ENCODE measurements around the gene ZMIZ2.
A peak's percentile ranks its signal among the peaks of the same experiment; 100 is the strongest.
"Not testable (repeated sequence)": the region's sequence is repeated elsewhere in the genome, so short reads cannot be mapped to it uniquely, and the experiment has no call there.

ZMIZ2 gene

DNA sequence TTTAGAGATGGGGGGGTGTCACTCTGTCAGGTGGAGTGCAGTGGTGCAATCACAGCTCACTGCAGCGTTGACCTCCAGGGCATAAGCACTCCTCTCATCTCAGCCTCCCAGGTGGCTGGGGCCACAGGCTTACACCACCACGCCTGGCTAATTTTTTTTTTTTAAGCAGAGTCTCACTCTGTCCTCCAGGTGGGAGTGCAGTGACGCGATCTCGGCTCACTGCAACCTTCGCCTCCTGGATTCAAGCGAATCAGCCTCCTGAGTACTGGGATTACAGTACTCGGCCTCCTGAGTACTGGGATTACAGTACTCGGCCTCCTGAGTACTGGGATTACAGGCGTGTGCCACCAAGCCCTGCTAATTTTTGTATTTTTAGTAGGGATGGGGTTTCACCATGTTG, 24.2 kb downstream of the ZMIZ2 start:
- DNase-seq: no peak

DNA sequence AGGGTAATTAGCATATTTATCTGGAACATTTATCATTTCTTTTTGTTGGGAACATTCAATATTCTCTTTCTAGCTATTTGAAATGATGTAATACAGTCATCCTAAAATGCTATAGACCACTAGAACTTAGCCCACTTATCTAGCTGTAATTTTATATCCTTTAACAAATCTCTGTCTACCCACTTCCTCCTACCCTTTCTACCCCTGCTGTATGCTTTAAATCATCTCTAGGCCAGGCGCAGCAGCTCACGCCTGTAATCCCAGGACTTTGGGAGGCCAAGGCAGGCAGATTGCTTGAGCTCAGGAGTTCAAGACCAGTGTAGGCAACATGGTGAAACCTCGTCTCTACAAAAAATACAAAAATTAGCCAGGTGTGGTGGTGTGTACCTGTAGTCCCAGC, 25.8 kb downstream of the ZMIZ2 start:
- not testable (repeated sequence) for DNase-seq

DNA sequence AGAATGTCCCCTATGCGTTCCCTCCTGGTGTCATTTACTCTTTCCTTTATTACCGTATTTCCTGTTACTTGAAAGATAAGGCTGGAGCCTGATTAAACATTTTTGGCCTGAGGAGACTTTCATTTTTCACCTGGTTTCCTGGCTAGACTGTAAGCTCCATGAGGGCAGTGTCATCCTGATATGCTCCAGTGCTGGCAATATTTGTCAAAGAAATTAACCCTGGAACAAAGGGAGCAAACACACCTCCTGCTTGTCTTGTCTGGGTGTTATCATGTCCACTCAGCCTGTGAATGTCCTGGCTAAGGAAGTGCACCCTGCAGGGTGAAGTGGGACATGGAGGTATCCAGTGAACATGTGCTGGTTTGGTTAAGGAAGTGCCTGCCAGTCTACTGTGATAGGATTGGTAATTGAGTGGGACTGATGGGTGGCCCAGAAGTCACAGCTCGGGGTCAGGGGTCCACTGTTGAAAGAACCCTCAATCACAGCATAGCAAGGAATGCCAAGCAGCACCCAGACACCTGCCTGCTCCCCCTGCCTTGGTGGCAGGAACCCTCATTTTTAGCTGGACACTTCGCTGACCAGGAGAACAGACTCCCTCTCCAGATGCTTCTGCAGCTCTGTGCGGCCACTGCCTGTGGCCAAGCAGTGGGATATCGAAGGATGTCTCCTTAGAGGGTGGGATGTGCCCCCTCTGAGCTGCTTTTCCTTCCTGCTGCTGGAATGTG, 26.9 kb downstream of the ZMIZ2 start:
- DNase-seq: no peak

DNA sequence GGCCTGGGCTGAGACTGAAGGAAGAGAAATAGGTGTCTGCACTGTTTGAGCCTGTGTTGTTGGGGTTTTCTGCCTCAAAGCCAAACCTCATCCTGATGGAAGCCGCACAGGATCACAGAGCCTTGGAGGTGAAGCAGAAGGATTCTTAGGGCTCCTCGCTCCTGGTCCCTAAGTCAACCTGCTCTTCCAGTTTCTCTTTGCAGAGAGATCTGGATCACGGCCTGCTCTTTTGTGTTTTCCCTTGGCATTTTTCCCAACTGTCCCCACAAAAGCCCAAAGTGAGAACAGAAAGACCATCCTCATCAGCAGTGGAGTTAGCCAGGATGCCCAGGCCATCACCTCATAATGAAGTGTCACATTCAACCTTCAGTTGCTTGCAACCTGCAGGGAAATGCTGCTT, 27.6 kb downstream of the ZMIZ2 start:
- no peak for DNase-seq

DNA sequence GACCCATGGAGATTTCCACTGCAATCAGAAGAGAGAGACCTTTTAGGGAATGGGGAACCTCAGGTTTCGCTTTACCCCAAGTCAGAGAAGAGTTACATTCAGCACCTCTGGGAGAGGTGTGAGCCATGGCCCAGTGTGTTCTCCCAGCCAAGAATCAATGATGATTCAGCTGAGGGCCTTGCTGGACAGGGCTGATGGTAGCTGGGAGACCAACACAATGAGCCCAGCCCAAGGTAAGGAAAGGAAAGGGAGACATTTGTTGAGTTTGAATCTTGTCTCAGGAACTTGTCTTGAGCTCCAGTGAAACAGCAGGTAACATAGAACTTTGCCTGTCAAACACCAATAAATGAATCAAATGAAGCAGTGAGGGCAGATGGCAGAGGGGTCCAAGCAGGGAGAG, 33.8 kb downstream of the ZMIZ2 start:
- DNase-seq: no peak

DNA sequence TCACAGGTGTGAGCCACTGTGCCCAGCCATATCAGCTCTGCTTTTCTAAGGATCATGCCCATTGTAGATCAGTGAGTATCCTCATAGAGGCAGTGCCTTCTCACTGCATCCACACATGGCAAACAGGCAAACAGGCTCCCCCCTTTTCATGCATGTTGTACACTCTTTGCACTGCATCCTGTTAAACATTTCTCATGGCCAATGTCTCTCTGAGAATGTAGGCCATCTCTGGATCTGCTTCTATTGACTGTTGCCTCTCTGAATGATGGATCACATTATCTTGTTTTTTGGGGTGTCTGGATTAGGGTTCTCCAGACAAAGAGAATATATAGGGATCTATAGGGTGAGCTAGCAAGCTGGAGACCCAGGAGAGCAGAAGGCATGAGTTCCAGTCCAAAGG, 34.8 kb downstream of the ZMIZ2 start:
- no peak for DNase-seq

DNA sequence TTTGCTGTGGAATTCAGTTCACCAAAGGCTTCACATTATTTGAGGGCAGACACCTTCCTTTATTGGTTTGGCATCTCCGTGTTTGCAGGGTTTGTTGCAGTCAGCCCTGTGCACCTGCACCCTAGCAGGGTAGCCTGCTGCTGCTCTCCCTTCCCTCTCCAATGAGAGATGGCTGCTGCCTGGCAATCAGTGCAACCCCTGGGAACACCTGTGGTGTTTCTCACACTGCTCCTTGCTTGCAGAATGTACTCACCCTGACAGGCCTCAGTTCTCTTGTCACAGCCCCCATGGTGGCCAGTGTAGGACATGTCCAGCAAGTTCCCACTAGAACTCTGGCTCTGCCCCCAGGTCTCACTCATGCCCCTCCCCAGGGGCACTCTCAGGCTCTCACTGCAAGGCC, 35.7 kb downstream of the ZMIZ2 start:
- DNase-seq: no peak

DNA sequence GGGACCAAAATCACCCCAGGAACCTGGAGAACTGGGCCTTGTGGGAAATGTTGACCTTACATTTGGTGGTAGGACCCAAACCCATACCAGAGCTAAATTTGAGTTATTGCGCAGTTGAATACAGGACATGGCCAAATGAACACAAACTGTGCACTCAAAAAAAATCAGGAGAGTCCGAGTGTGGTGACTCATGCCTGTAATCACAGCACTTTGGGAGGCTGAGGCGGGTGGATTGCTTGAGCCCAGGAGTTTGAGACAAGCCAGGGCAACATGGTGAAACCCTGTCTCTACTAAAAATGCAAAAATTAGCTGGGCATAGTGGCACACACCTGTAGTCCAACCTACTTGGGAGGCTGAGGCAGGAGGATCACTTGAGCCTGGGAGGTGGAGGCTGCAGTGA, 36.6 kb downstream of the ZMIZ2 start:
- DNase-seq: not testable (repeated sequence)

DNA sequence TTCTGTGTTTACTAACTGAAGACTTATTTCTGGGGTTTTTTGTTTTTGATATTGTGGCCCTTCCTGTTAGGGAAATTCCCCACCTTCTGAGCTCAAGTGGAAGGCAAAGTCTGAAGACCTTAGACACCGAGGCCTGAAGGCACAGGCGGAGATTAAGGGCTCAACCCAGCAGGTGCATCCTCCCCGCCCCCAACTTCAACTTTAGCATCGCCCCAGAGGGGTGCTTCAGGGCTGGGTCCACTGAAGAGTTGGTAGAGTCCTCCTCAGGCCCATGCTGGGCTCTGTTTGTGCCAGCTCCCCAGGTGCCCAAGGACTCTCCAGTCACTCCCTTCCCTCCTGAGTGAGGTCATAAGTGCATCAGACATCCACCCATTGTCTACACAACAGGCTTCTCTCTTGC, 38.4 kb downstream of the ZMIZ2 start:
- DNase-seq: no peak

DNA sequence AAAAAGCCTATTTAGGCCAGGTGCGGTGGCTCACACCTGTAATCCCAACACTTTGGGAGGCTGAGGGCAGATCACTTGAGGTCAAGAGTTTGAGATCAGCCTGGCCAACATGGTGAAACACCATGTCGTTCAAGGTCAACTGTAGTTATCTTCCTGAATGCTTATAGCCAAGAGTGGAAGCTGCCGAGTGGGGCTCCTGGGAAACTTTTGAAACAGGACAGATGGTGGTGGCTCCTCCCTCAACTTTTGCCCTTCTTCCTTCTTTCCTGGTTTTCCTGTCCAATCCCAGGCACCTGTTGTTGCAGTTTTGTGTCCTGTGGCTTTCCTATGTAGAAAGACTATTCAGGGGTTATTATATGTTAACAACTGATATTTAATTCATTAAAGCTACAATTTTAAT, 39.1 kb downstream of the ZMIZ2 start:
- no peak for DNase-seq

DNA sequence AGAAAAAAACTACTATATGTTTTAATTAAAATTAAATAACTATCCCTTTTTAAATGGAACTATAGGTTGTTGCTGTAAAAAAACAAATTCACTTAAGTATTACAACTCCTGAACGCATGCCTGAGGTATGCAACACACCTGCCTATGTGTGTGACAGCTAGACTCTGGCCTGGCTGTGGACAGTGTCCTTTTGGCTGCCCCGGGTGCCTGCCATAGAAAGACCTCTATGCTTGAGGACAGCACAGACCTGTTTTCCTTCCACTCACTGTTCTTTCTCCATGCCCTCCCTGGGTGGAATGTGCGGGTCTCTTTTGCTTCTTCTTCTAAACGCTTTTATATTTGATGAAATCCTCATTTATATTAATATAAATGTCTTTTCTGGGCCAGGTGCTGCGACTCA, 41.3 kb downstream of the ZMIZ2 start:
- DNase-seq: no peak

DNA sequence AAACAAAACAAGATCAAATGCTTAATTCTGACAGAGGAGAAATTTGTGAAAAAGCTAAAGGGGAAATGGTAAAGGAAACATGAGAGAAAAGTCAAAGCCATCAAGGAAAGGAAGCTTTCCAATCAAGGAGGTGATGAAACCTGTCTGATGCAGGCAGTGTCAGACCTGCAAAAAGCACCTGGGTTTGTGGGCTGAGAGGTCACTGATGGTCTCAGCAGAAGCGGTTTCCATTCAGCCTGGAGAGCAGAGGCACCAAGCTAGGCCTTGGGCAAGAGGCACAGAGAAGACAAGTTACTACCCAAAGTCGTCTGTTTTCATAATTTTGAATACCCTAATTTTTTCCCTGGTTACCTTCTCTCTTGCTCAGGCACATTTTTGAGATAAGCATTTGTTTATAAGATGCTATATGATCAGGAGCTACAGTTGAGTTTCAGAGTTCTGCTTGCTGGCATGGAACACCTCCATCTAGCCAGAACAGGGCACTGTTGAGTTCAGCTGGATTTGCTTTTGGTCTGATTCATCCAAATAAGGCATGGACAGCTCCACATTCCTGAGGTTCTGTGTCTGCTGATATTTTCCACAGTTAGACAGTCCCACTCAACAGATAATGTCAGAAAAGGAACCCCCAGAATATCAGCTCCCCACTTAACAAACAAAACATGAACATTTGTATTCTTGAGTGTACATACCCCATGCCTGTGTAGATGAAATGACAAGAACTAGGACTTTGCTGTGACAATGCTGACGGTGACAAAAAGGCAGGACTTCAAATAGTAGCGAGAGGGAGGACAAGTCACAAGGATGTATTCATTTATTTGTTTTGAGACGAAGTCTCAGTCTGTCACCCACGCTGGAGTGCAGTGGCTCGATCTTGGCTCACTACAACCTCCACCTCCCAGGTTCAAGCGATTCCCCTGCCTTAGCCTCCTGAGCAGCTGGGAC, 42.9 kb downstream of the ZMIZ2 start:
- no peak for DNase-seq

DNA sequence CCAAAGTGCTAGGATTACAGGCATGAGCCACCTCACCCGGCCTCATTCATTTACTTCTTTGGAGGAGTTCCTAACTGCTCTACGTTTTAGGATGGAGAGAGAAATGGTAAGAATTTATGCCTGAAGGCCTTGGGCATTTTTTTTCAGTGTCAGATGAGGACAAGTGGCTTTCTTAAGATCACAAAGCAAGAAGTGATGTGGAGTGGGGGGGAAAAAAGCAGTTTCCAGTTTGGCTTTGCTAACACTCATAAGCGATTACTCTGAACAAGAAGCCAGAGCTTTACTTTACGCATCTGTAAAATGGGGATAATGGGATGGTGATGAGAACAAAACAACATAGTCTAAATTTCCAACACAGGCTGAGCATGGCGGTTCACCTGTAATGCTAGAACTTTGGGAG, 45.3 kb downstream of the ZMIZ2 start:
- no peak for DNase-seq

DNA sequence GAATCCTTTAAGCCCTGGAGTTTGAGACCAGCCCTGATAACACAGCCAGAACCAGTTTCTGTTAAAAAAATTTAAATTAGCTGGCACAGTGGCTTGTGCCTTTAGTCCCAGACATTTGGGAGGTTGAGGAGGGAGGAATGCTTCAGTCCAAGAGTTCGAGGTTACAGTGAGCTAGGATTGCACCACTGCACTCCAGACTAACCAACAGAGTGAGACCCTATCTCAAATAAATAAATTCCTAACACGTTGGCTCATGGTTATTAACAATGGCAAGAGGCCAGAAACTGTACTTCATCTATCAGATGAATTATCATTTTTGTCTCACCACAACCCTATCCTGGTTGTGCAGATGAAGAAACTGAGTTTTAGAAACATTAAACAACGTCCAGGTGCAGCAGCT, 45.7 kb downstream of the ZMIZ2 start:
- DNase-seq: no peak

DNA sequence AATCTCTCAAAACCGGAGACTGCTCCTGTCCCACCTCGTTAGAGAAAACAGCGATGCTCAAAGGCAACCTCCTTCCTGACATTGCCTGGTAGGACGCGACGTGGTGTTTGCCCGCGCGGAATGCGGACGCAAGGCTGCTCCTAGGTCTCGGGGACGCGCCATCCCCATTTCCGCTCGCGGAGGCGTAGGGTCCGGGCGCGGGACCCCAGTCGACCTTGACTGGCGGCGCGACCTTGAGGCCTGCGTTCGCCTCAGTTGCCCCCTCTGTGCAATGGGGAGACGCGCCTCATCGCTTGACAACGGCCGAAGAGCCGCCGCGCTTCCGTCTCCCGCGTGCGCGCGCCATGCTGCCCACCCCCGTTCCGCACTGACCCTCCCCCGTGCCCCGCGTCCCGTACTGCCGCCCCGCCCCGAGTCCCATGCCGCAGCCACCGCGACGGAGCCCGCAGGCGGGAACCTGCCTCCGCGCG, 47.4 kb downstream of the ZMIZ2 start:
- DNase-seq: no peak

DNA sequence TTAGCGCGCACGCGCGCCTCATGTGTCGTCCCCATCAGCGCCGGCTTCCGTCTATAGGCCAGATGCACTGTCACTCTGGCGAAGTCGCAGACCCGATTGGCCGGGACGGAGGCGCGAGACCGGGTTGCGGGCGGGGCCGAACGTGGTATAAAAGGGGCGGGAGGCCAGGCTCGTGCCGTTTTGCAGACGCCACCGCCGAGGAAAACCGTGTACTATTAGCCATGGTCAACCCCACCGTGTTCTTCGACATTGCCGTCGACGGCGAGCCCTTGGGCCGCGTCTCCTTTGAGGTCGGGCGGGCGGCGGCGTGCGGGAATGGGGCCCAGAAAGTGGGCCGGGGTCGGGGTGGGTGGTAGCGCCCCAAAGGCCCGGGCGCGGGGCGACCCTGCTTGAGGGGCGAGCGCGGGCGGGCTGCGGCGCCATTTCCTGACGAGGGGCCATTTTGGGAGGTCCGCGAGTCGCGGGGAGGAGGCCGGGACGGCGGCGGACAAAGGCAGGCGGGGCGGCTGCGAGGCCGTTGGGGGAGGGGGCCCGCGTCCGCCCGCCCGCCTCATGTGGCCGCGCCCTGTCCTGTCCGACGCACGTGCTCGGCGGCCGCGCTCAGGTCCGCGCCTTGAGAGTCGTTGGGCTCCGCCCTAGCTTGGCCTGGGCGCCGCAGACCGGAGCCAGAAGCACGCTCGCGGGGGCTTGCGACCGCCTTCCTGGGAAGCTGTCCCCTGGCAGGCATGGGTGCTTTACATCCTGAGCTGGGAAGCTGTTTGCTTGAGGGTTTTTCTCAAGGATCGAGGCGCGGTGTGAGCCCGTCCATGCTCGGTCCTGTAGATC, 48.1 kb downstream of the ZMIZ2 start, which contains the start of gene PPIA:
Gene PPIA, plus strand, starts transcription at position 178 of the 825 bp plus-strand sequence. Its CDS starts 44 bp downstream, at position 222.
- DNase-seq: peak; percentile 99

DNA sequence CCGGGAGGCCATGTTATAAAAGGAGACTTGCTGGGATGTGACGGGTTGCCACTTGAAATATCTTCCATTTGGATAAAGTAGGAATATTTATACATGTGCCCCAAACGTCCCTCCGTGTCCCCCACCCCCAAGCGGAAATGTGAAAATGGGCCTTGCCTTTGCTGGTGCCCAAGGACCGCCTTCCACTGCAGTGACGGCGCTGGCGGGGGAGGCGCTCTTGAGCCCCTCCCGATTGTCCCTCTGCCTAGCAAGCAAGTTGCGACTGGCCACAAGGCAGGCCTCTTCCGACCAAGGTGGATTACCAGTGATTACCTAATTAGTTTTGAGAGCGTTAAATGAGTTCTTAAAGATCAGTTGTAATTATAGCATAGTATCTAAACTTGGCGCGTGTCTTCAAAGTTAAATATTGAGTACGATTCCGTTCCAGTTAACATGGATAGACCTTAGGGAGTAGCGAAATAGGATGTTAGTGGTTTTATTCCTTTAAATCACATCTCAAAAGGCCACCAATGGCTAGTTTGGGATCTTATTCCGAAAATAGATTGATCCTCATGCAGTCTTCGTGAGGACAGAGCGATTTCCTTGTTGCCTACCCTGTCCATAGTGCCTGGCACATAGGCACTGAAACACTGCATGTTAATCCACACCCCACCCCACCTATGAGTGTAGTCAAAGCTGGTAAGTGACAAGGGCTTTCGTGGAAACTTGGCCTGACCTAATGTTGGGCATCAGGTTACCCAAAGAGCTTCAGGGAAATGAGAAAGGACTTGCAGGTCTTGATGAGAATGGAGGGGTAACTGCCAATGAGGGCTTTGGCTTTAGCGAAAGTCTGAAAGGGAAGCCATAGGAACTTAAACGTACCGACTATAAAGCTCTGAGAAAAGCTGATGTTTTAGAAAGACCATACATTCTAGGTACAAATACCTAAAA, 48.9 kb downstream of the ZMIZ2 start:
- DNase-seq: peak; percentile 86

DNA sequence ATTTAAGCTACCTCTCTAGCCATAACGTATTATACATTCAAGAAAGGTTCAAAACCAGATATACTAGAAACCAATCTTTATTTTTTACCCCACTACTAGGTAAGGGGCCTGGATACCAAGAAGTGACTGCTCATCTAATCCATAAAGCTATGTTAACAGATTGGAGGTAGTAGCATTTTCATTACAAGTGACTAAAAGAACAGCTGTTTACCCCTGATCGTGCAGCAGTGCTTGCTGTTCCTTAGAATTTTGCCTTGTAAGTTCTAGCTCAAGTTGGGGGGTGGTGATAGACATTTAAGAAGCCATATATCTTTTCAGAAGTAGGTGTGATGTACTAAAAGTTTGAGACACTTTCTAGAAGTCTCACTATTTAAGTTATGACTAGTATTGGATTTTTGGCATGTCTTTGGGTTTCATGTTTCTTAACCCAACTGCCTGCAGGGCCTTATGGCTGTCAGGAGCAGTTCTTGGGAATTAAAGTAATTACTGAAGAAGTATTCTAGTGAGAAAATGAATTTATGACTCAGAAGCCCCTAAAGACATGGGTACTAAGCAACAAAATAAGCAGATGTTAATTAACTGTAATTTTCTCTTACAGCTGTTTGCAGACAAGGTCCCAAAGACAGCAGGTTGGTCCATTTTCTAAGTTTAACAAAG, 50.1 kb downstream of the ZMIZ2 start:
- no peak for DNase-seq

DNA sequence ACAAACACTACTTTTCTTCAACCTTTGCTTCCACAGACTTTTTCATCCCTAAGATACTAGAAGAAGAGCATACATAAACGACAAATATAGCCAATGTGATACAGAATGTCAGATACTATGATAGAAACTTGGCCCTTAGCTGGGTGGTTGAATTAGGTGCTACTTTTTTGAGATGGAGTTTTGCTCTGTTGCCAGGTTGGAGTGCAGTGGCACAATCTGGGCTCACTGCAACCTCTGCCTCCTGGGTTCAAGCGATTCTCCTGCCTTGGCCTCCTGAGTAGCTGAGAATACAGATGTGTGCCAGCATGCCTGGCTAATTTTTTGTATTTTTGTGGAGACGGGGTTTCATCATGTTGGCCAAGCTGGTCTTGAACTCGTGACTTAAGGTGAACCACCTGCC, 51.3 kb downstream of the ZMIZ2 start:
- DNase-seq: no peak

DNA sequence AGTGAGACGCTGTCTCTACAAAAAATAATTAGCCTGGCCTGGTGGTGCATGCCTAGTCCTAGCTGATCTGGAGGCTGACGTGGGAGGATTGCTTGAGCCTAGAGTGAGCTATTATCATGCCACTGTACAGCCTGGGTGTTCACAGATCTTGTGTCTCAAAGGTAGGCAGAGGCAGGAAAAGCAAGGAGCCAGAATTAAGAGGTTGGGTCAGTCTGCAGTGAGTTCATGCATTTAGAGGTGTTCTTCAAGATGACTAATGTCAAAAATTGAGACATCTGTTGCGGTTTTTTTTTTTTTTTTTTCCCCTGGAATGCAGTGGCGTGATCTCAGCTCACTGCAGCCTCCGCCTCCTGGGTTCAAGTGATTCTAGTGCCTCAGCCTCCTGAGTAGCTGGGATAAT, 53.2 kb downstream of the ZMIZ2 start:
- no peak for DNase-seq

DNA sequence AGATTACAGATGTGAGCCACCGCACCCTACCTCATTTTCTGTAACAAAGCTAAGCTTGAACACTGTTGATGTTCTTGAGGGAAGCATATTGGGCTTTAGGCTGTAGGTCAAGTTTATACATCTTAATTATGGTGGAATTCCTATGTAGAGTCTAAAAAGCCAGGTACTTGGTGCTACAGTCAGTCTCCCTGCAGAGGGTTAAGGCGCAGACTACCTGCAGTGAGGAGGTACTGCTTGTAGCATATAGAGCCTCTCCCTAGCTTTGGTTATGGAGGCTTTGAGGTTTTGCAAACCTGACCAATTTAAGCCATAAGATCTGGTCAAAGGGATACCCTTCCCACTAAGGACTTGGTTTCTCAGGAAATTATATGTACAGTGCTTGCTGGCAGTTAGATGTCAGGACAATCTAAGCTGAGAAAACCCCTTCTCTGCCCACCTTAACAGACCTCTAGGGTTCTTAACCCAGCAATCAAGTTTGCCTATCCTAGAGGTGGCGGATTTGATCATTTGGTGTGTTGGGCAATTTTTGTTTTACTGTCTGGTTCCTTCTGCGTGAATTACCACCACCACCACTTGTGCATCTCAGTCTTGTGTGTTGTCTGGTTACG, 53.9 kb downstream of the ZMIZ2 start:
- no peak for DNase-seq

Measured in stimulated activated CD4-positive, alpha-beta T cell treated with anti-CD3 and anti-CD28 coated beads, Interleukin-4, amount 100 ng/mL, for 24 hours (primary cell).